HEK293 (cell line): ENCODE measurements around the gene NFAT5.

Experiments used
- CTCF ChIA-PET: fragments of 350-600 bp; formaldehyde crosslinking; extraction: SDS; loops from one replicate; lab custom pipeline; 2021; ENCODE audit warnings: antibody characterized with exemption; lab: Yijun Ruan, JAX
- POLR2A ChIA-PET: fragments of 300-600 bp; formaldehyde crosslinking; extraction: SDS; loops from one replicate; lab custom pipeline; 2020; ENCODE audit warnings: antibody characterized with exemption, inconsistent platforms; lab: Yijun Ruan, JAX
- H3K27ac ChIP-seq: fragments of 200-500 bp; sonication (Bioruptor generic); 2 replicates; pipeline ENCODE4 v1.5.1; 2014; ENCODE audit warnings: low read depth, low read length, control low read depth, inconsistent platforms; ENCODE audit errors: extremely low read depth
- H3K36me3 ChIP-seq, 2 experiments: fragments of 200-500 bp in 1 of 2; sonication (Bioruptor generic) in 1 of 2; 1 replicate in 1 of 2; 2 replicates in 1 of 2; pipeline ENCODE4 v1.5.1; 2014 to 2017; ENCODE audit warnings: inconsistent platforms in 2 of 2, low read length in 2 of 2; ENCODE audit not compliant: control insufficient read depth in 2 of 2, insufficient read depth in 1 of 2
- H3K4me1 ChIP-seq: fragments of 200-500 bp; sonication (Bioruptor generic); 2 replicates; pipeline ENCODE4 v1.5.1; 2014; ENCODE audit warnings: mild to moderate bottlenecking, low read length, inconsistent platforms; ENCODE audit not compliant: control insufficient read depth, insufficient read depth
- H3K4me3 ChIP-seq: 2 replicates; pipeline ENCODE4 v1.5.1; 2011; ENCODE audit warnings: low read depth, mild to moderate bottlenecking, control low read depth, low read length, moderate library complexity
- H3K9me3 ChIP-seq: fragments of 200-500 bp; sonication (Bioruptor generic); 2 replicates; pipeline ENCODE4 v1.5.1; 2014; ENCODE audit warnings: low read depth, low read length, inconsistent platforms; ENCODE audit not compliant: control insufficient read depth, insufficient read depth
- EGR2 ChIP-seq: fragments of 450-650 bp; formaldehyde crosslinking; IDR thresholded peaks from 2 replicates; pipeline ENCODE4 v1.5.1; 2016; ENCODE audit warnings: low read depth, missing biosample characterization, missing genetic modification characterization
- KLF1 ChIP-seq: fragments of 450-650 bp; formaldehyde crosslinking; IDR thresholded peaks from 2 replicates; pipeline ENCODE4 v1.5.1; 2016; ENCODE audit warnings: missing biosample characterization, missing genetic modification characterization
- MZF1 ChIP-seq: fragments of 450-650 bp; formaldehyde crosslinking; IDR thresholded peaks from 2 replicates; pipeline ENCODE4 v1.5.1; 2017; ENCODE audit warnings: missing biosample characterization, missing genetic modification characterization, borderline replicate concordance
- SALL2 ChIP-seq: fragments of 450-650 bp; formaldehyde crosslinking; IDR thresholded peaks from 2 replicates; pipeline ENCODE4 v1.5.0; 2017; ENCODE audit warnings: missing biosample characterization, mild to moderate bottlenecking, missing genetic modification characterization, borderline replicate concordance
- ZFP41 ChIP-seq: fragments of 450-650 bp; formaldehyde crosslinking; IDR thresholded peaks from 2 replicates; pipeline ENCODE4 v1.5.1; 2016; ENCODE audit warnings: missing biosample characterization, missing genetic modification characterization, borderline replicate concordance
- ZNF155 ChIP-seq: fragments of 450-650 bp; formaldehyde crosslinking; IDR thresholded peaks from 2 replicates; pipeline ENCODE4 v1.5.1; 2016; ENCODE audit warnings: missing biosample characterization, missing genetic modification characterization
- ZNF169 ChIP-seq: fragments of 450-650 bp; formaldehyde crosslinking; IDR thresholded peaks from 2 replicates; pipeline ENCODE4 v1.5.1; 2016; ENCODE audit warnings: missing biosample characterization, missing genetic modification characterization
- ZNF19 ChIP-seq: fragments of 450-650 bp; formaldehyde crosslinking; IDR thresholded peaks from 2 replicates; pipeline ENCODE4; 2016; ENCODE audit warnings: missing biosample characterization, missing genetic modification characterization, low read depth
- ZNF214 ChIP-seq: fragments of 450-650 bp; formaldehyde crosslinking; IDR thresholded peaks from 2 replicates; pipeline ENCODE4 v1.5.1; 2017; ENCODE audit warnings: missing biosample characterization, mild to moderate bottlenecking, missing genetic modification characterization, borderline replicate concordance
- ZNF266 ChIP-seq: fragments of 450-650 bp; formaldehyde crosslinking; IDR thresholded peaks from 2 replicates; pipeline ENCODE4 v1.5.1; 2016; ENCODE audit warnings: missing biosample characterization, missing genetic modification characterization, low read depth
- ZNF366 ChIP-seq: fragments of 450-650 bp; formaldehyde crosslinking; conservative IDR thresholded peaks from 2 replicates; pipeline ENCODE4 v1.5.1; 2016; ENCODE audit warnings: missing biosample characterization, missing genetic modification characterization
- ZNF501 ChIP-seq: fragments of 450-650 bp; formaldehyde crosslinking; IDR thresholded peaks from 2 replicates; pipeline ENCODE4 v1.5.1; 2016; ENCODE audit warnings: missing biosample characterization, missing genetic modification characterization
- ZNF571 ChIP-seq: fragments of 450-650 bp; formaldehyde crosslinking; IDR thresholded peaks from 2 replicates; pipeline ENCODE4 v1.5.0; 2017; ENCODE audit warnings: missing biosample characterization, missing genetic modification characterization
- ZSCAN23 ChIP-seq: fragments of 450-650 bp; formaldehyde crosslinking; IDR thresholded peaks from 2 replicates; pipeline ENCODE4 v1.5.1; 2016; ENCODE audit warnings: missing biosample characterization, missing genetic modification characterization
- TF ChIP-seq, protein P1 (sequence below): fragments of 450-650 bp; formaldehyde crosslinking; IDR thresholded peaks from 2 replicates; pipeline ENCODE4 v1.5.1; 2016; ENCODE audit warnings: missing biosample characterization, missing genetic modification characterization
- TF ChIP-seq, protein P2 (sequence below): fragments of 450-650 bp; formaldehyde crosslinking; IDR thresholded peaks from 2 replicates; pipeline ENCODE4 v1.5.1; 2016; ENCODE audit warnings: missing biosample characterization, missing genetic modification characterization
- TF ChIP-seq, protein P3 (sequence below): fragments of 450-650 bp; formaldehyde crosslinking; IDR thresholded peaks from 2 replicates; pipeline ENCODE4 v1.5.0; 2017; ENCODE audit warnings: missing biosample characterization, missing genetic modification characterization, borderline replicate concordance
- TF ChIP-seq, protein P4 (sequence below): IDR thresholded peaks from 2 replicates; pipeline ENCODE4 v1.6.1; 2011; ENCODE audit warnings: mild to moderate bottlenecking, low read depth, low read length, borderline replicate concordance

Gene NFAT5

DNA sequence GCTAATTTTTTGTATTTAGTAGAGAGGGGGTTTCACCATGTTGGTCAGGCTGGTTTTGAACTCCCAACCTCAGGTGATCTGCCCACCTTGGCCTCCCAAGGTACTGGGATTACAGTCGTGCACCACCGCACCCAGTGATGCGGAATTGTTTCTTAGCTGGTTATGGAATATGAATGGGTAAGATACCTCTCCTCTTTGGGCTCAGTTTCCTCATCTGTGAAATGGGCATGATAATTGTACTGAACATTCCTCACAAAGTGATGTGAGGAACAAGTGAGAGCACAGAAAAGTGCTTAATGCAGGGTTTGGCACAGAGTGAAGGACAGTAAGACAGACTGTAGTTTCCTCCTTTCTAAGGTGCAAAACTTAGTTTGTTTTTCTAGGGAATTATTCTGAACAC lies 31.0 kb upstream of the NFAT5 start:
- Histone ChIP-seq H3K9me3 (no peaks in the 10 kb centered on the region), H3K27ac (no peak overlapping the region), H3K4me1 (no peaks in the 10 kb centered on the region; the same call in 1 of the 2 replicates), H3K4me3 (no peak overlapping the region), H3K36me3 (no peaks in the 10 kb centered on the region)
- ChIA-PET POLR2A (no interaction called here), CTCF (interaction anchor here (0.7 kb wide), 1 partner anchor 24 kb away, joined by 3 read pairs; no protein-coding TSS in a partner anchor)
- TF ChIP-seq, protein P1, sequence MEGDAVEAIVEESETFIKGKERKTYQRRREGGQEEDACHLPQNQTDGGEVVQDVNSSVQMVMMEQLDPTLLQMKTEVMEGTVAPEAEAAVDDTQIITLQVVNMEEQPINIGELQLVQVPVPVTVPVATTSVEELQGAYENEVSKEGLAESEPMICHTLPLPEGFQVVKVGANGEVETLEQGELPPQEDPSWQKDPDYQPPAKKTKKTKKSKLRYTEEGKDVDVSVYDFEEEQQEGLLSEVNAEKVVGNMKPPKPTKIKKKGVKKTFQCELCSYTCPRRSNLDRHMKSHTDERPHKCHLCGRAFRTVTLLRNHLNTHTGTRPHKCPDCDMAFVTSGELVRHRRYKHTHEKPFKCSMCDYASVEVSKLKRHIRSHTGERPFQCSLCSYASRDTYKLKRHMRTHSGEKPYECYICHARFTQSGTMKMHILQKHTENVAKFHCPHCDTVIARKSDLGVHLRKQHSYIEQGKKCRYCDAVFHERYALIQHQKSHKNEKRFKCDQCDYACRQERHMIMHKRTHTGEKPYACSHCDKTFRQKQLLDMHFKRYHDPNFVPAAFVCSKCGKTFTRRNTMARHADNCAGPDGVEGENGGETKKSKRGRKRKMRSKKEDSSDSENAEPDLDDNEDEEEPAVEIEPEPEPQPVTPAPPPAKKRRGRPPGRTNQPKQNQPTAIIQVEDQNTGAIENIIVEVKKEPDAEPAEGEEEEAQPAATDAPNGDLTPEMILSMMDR (tag by site-specific recombination) = no peak
- TF ChIP-seq ZNF366 (tag by site-specific recombination) (no peak), ZNF571 (no peak), KLF1 (tag by site-specific recombination) (no peak), ZFP41 (tag by site-specific recombination) (no peak), MZF1 (tag by site-specific recombination) (no peak), EGR2 (tag by site-specific recombination) (no peak), ZNF266 (tag by site-specific recombination) (no peak), ZSCAN23 (tag by site-specific recombination) (no peak), ZNF155 (tag by site-specific recombination) (no peak), SALL2 (no peak), ZNF19 (tag by site-specific recombination) (no peak), ZNF501 (tag by site-specific recombination) (no peak), ZNF214 (tag by site-specific recombination) (no peak), ZNF169 (tag by site-specific recombination) (no peak)
- TF ChIP-seq, protein P2, sequence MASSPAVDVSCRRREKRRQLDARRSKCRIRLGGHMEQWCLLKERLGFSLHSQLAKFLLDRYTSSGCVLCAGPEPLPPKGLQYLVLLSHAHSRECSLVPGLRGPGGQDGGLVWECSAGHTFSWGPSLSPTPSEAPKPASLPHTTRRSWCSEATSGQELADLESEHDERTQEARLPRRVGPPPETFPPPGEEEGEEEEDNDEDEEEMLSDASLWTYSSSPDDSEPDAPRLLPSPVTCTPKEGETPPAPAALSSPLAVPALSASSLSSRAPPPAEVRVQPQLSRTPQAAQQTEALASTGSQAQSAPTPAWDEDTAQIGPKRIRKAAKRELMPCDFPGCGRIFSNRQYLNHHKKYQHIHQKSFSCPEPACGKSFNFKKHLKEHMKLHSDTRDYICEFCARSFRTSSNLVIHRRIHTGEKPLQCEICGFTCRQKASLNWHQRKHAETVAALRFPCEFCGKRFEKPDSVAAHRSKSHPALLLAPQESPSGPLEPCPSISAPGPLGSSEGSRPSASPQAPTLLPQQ (tag by site-specific recombination) = no peak
- TF ChIP-seq, protein P3, sequence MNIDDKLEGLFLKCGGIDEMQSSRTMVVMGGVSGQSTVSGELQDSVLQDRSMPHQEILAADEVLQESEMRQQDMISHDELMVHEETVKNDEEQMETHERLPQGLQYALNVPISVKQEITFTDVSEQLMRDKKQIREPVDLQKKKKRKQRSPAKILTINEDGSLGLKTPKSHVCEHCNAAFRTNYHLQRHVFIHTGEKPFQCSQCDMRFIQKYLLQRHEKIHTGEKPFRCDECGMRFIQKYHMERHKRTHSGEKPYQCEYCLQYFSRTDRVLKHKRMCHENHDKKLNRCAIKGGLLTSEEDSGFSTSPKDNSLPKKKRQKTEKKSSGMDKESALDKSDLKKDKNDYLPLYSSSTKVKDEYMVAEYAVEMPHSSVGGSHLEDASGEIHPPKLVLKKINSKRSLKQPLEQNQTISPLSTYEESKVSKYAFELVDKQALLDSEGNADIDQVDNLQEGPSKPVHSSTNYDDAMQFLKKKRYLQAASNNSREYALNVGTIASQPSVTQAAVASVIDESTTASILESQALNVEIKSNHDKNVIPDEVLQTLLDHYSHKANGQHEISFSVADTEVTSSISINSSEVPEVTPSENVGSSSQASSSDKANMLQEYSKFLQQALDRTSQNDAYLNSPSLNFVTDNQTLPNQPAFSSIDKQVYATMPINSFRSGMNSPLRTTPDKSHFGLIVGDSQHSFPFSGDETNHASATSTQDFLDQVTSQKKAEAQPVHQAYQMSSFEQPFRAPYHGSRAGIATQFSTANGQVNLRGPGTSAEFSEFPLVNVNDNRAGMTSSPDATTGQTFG = no peak
- TF ChIP-seq, protein P4, sequence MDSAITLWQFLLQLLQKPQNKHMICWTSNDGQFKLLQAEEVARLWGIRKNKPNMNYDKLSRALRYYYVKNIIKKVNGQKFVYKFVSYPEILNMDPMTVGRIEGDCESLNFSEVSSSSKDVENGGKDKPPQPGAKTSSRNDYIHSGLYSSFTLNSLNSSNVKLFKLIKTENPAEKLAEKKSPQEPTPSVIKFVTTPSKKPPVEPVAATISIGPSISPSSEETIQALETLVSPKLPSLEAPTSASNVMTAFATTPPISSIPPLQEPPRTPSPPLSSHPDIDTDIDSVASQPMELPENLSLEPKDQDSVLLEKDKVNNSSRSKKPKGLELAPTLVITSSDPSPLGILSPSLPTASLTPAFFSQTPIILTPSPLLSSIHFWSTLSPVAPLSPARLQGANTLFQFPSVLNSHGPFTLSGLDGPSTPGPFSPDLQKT = no peak
